Endothelial cell (in vitro differentiated cells): Measurements from ENCODE around the gene PTPRD. TPM values are rescaled to one million over a fixed set of nuclear protein-coding genes. Genes with fewer than 3 reads are reported as not detected.

ENCODE experiments used
- DNase-seq: peaks from one replicate; pipeline ENCODE4 v3.0.0; 2021; ENCODE audit warnings: low spot score
- H3K27ac Mint-ChIP-seq: one replicate; pipeline ENCODE4 v1.8.0; 2021; ENCODE audit warnings: mixed read lengths, inconsistent platforms; ENCODE audit not compliant: unreplicated experiment
- H3K27me3 Mint-ChIP-seq: one replicate; pipeline ENCODE4 v1.8.0; 2021; ENCODE audit warnings: mild to moderate bottlenecking, moderate library complexity, mixed read lengths, inconsistent platforms; ENCODE audit not compliant: unreplicated experiment
- H3K36me3 Mint-ChIP-seq: one replicate; pipeline ENCODE4 v1.8.0; 2021; ENCODE audit warnings: mild to moderate bottlenecking, low read depth, mixed read lengths, inconsistent platforms; ENCODE audit not compliant: unreplicated experiment
- H3K4me1 Mint-ChIP-seq: one replicate; pipeline ENCODE4 v1.8.0; 2021; ENCODE audit warnings: mild to moderate bottlenecking, mixed read lengths, inconsistent platforms; ENCODE audit not compliant: unreplicated experiment
- H3K4me3 Mint-ChIP-seq: one replicate; pipeline ENCODE4 v1.8.0; 2021; ENCODE audit warnings: mild to moderate bottlenecking, mixed read lengths, inconsistent platforms; ENCODE audit not compliant: unreplicated experiment
- H3K9me3 Mint-ChIP-seq: one replicate; pipeline ENCODE4 v1.8.0; 2021; ENCODE audit warnings: mixed read lengths, inconsistent platforms; ENCODE audit not compliant: unreplicated experiment
- CTCF ChIP-seq: fragments of 200-600 bp; sonication (generic); IDR thresholded peaks from one replicate; pipeline ENCODE4 v1.5.0; 2021; ENCODE audit warnings: antibody characterized with exemption; ENCODE audit not compliant: unreplicated experiment
- long read RNA-seq: library from polyadenylated mRNA; unstranded; transcript quantifications from one replicate; pipeline ENCODE4 v2.0.0, GENCODE V29; 2020; ENCODE audit not compliant: unreplicated experiment
- total RNA-seq: library from RNA; stranded (reverse); fragmentation: NEBNext Ultra II Directional; extraction: Animal tissue kit (Norgen Biotek cat#: 25700); gene quantifications from one replicate; pipeline ENCODE4 v1.2.1, GENCODE V29; 2021; ENCODE audit not compliant: unreplicated experiment

The PTPRD gene
- 47.8 TPM for total RNA-seq
- long read RNA-seq: 0 reads

- no peaks in the 10 kb centered on the region for H3K9me3 Mint-ChIP-seq
- peak; percentile 59 for DNase-seq
- no peak within 1 kb of the TSS for H3K27ac Mint-ChIP-seq
- peak within 1 kb of the TSS; percentile 92 for H3K4me3 Mint-ChIP-seq
- peaks cover 7% of the 10 kb centered on the region for H3K27me3 Mint-ChIP-seq
- peaks cover 4% of the 10 kb centered on the region for H3K4me1 Mint-ChIP-seq
- H3K36me3 Mint-ChIP-seq: no peaks in the 10 kb centered on the region
- peak; percentile 35 for TF ChIP-seq CTCF
Measured at GRCh38 chr9:10612641-10613398, at the start of gene PTPRD. Gene PTPRD, minus strand, starts transcription at chr9:10613002.

- H3K27me3 Mint-ChIP-seq: no peaks in the 10 kb centered on the region
Measured at GRCh38 chr9:10661994-10662393, 49.2 kb upstream of the PTPRD start.

GRCh38 chr9:10661376-10661775 is 48.6 kb upstream of the PTPRD start:
- Mint-ChIP-seq H3K36me3 (no peaks in the 10 kb centered on the region), H3K27ac (no peak overlapping the region), H3K4me3 (no peak overlapping the region), H3K27me3 (no peaks in the 10 kb centered on the region), H3K9me3 (no peaks in the 10 kb centered on the region), H3K4me1 (no peaks in the 10 kb centered on the region)
- no peak for TF ChIP-seq CTCF
- DNase-seq: no peak

More at GRCh38 chr9:10661994-10662393, 49.2 kb upstream of the PTPRD start:
- Mint-ChIP-seq H3K27ac (no peak overlapping the region), H3K9me3 (no peaks in the 10 kb centered on the region), H3K4me3 (no peak overlapping the region), H3K36me3 (no peaks in the 10 kb centered on the region), H3K4me1 (no peaks in the 10 kb centered on the region)
- TF ChIP-seq CTCF: no peak
- no peak for DNase-seq

GRCh38 chr9:10651012-10651411 is 38.2 kb upstream of the PTPRD start:
- H3K4me1 Mint-ChIP-seq: no peaks in the 10 kb centered on the region
- no peaks in the 10 kb centered on the region for H3K27me3 Mint-ChIP-seq
- H3K4me3 Mint-ChIP-seq: no peak overlapping the region

More at GRCh38 chr9:10651012-10651411, 38.2 kb upstream of the PTPRD start:
- H3K9me3 Mint-ChIP-seq: no peaks in the 10 kb centered on the region
- no peak for DNase-seq
- no peak overlapping the region for H3K27ac Mint-ChIP-seq
- no peaks in the 10 kb centered on the region for H3K36me3 Mint-ChIP-seq
- TF ChIP-seq CTCF: no peak
